SU-DHL-6 (cell line): ENCODE data around the gene ATE1.

Source experiments
- CTCF ChIP-seq: fragments of 200-600 bp; sonication (generic); IDR thresholded peaks from one replicate; pipeline ENCODE4 v1.5.1; 2017; ENCODE audit warnings: antibody characterized with exemption, mild to moderate bottlenecking, low read length, moderate library complexity; ENCODE audit not compliant: insufficient read depth, poor library complexity, severe bottlenecking
- EZH2phosphoT487 ChIP-seq: fragments of 200-600 bp; sonication (generic), shearing (Covaris generic); conservative IDR thresholded peaks from 2 replicates; pipeline ENCODE4 v1.6.1; 2018; ENCODE audit warnings: mild to moderate bottlenecking, antibody characterized with exemption, low read length, moderate library complexity, mixed read lengths

GRCh38 chr10:121975295-121976086, 47.7 kb upstream of the ATE1 start:
- TF ChIP-seq CTCF (peak; percentile 80), EZH2phosphoT487 (no peak)
